Keratinocyte (primary cell): ENCODE results near the gene ZNF335. TPM values are rescaled to one million over a fixed set of nuclear protein-coding genes. Genes with fewer than 3 reads are reported as not detected.
A peak's percentile ranks its signal among the peaks of the same experiment; 100 is the strongest.

ENCODE experiments used
- DNase-seq: peaks from one replicate; pipeline ENCODE4 v3.0.0-alpha.2; 2011; ENCODE audit warnings: low read depth, missing footprints, low spot score
- FAIRE-seq: peaks from 2 replicates; lab custom pipeline; 2011; peaks lifted over from hg19 to GRCh38; lab: Jason Lieb, UNC
- H2AFZ ChIP-seq: 2 replicates; pipeline ENCODE4 v1.6.0; 2012; ENCODE audit warnings: low read length, control low read depth, inconsistent platforms; ENCODE audit not compliant: control insufficient read depth
- H3K27ac ChIP-seq: 2 replicates; pipeline ENCODE4 v1.5.1; 2011; ENCODE audit warnings: low read length; ENCODE audit not compliant: control insufficient read depth, insufficient read depth
- H3K27me3 ChIP-seq: 3 replicates; pipeline ENCODE4 v1.6.0; 2011; ENCODE audit warnings: low read length; ENCODE audit not compliant: control insufficient read depth, insufficient read depth; ENCODE audit errors: extremely low read depth
- H3K36me3 ChIP-seq, 2 experiments: 2 replicates in 1 of 2; 3 replicates in 1 of 2; pipeline ENCODE4 v1.5.1; 2011; ENCODE audit warnings: low read length in 2 of 2, mild to moderate bottlenecking in 1 of 2; ENCODE audit not compliant: control insufficient read depth in 2 of 2, insufficient read depth in 2 of 2; ENCODE audit errors: extremely low read depth in 1 of 2
- H3K4me1 ChIP-seq: 3 replicates; pipeline ENCODE4 v1.5.1; 2011; ENCODE audit warnings: low read length; ENCODE audit not compliant: control insufficient read depth, insufficient read depth; ENCODE audit errors: extremely low read depth
- H3K4me2 ChIP-seq: 3 replicates; pipeline ENCODE4 v1.6.0; 2011; ENCODE audit warnings: low read depth, low read length; ENCODE audit not compliant: control insufficient read depth, insufficient read depth; ENCODE audit errors: extremely low read depth
- H3K4me3 ChIP-seq, 3 experiments: fragments of 200-600 bp in 1 of 3; sonication (generic) in 1 of 3; 2 replicates in 2 of 3; 3 replicates in 1 of 3; pipeline ENCODE4 v1.5.1; 2011 to 2016; ENCODE audit warnings: low read length in 3 of 3, mild to moderate bottlenecking in 3 of 3, control low read depth in 2 of 3, inconsistent platforms in 1 of 3, low read depth in 1 of 3, mixed read lengths in 1 of 3, mixed run types in 1 of 3, moderate library complexity in 1 of 3; ENCODE audit not compliant: control insufficient read depth in 2 of 3, insufficient read depth in 2 of 3; ENCODE audit errors: extremely low read depth in 1 of 3
- H3K79me2 ChIP-seq: 2 replicates; pipeline ENCODE4 v1.6.0; 2012; ENCODE audit warnings: low read length; ENCODE audit not compliant: control insufficient read depth, insufficient read depth
- H3K9ac ChIP-seq: 3 replicates; pipeline ENCODE4 v1.6.0; 2011; ENCODE audit warnings: low read length; ENCODE audit not compliant: control insufficient read depth, insufficient read depth; ENCODE audit errors: extremely low read depth
- H3K9me1 ChIP-seq: 3 replicates; pipeline ENCODE4 v1.6.0; 2011; ENCODE audit warnings: low read length; ENCODE audit not compliant: control insufficient read depth, insufficient read depth; ENCODE audit errors: extremely low read depth
- H3K9me3 ChIP-seq: 2 replicates; pipeline ENCODE4 v1.5.1; 2012; ENCODE audit warnings: low read depth, low read length; ENCODE audit not compliant: control insufficient read depth
- H4K20me1 ChIP-seq: 3 replicates; pipeline ENCODE4 v1.6.0; 2011; ENCODE audit warnings: low read length; ENCODE audit not compliant: control insufficient read depth, insufficient read depth; ENCODE audit errors: extremely low read depth
- EZH2 ChIP-seq: IDR thresholded peaks from one replicate; pipeline ENCODE4 v1.6.1; 2012; ENCODE audit warnings: inconsistent platforms, mild to moderate bottlenecking, low read length, moderate library complexity
- dilution Hi-C: fragments of 300-500 bp; cut with MboI; formaldehyde crosslinking; loops from one replicate; pipeline ENCODE4 v1.7.0; 2020; ENCODE audit warnings: low sequenced_read_pairs; ENCODE audit not compliant: extremely low pct_ligation_motif_present
- polyA plus RNA-seq, 5 experiments: library from polyadenylated mRNA; depleted of rRNA in 3 of 5; stranded (reverse) in 3 of 5; stranded (forward) in 1 of 5; unstranded in 1 of 5; fragments of >200 nt; gene quantifications; 1 replicate in 1 of 5; 2 replicates in 3 of 5; 3 replicates in 1 of 5; pipeline versions ENCODE4 v1.2.1 to v1.2.3, GENCODE V29; 2011 to 2012; ENCODE audit warnings: missing spikeins in 2 of 5, low read depth in 1 of 5, low replicate concordance in 1 of 5
- TF ChIP-seq, protein P1 (sequence below), 3 experiments: IDR thresholded peaks in 1 of 3; conservative IDR thresholded peaks in 1 of 3; optimal IDR thresholded peaks in 1 of 3; 2 replicates in 2 of 3; 3 replicates in 1 of 3; pipeline versions ENCODE3 to v1.5.1; 2011; ENCODE audit warnings: low read length in 3 of 3, mild to moderate bottlenecking in 3 of 3, moderate library complexity in 2 of 3, control low read depth in 1 of 3, inconsistent platforms in 1 of 3; ENCODE audit not compliant: insufficient read depth in 2 of 3; ENCODE audit errors: extremely low read depth in 1 of 3

The ZNF335 gene
- polyA plus RNA-seq, 1 donor (not counting 4 experiments of a cell fraction or from before 2014, with no cell fraction given): 5.8 TPM

DNA sequence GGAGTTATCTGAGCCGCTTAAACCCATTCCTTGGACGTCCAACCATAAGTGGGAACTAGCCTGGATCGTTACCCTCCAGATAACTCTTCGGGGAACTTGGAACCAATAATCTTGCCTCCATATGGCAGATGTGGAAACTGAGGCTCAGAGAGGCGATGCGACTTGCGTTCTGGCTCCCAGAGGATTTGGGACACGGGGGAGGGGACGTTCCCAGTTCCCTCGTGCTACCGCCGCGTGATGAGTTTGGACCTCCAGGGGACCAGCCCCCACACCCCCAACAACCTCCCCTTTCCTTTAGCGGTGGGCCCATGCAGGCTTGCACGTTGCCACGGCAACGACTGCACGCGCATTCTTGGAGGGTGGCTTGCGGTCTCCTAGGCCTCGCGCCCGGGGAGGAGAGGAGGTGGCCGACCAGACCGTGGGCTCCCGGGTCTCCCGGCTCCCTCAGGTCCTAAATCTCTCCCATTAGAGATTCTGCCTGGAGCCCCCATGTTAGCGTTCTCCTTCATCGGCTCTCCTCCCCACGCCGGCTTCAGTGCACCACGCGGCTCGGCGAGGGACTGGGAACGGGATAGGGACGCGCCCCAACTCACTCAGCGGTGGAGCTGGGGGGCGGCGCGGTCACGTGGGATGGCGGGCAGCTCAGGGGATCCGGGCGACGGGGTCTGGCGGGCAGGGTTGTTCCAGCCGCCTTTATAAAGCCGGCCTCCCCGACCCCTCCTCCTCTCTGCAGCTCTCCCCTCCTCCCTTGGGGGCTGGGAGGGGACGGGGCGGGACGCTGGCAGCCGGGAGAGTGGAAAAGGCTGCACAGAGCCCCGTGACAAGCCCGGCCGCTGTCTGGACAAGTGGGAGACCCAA lies 60.3 kb downstream of the ZNF335 start, which contains the start of gene PLTP:
TSS of gene PLTP (minus strand) at position 670 of the 858 bp plus-strand sequence. CDS start 703 bp downstream, outside the sequence.
- no peak for TF ChIP-seq EZH2
- TF ChIP-seq, protein P1, sequence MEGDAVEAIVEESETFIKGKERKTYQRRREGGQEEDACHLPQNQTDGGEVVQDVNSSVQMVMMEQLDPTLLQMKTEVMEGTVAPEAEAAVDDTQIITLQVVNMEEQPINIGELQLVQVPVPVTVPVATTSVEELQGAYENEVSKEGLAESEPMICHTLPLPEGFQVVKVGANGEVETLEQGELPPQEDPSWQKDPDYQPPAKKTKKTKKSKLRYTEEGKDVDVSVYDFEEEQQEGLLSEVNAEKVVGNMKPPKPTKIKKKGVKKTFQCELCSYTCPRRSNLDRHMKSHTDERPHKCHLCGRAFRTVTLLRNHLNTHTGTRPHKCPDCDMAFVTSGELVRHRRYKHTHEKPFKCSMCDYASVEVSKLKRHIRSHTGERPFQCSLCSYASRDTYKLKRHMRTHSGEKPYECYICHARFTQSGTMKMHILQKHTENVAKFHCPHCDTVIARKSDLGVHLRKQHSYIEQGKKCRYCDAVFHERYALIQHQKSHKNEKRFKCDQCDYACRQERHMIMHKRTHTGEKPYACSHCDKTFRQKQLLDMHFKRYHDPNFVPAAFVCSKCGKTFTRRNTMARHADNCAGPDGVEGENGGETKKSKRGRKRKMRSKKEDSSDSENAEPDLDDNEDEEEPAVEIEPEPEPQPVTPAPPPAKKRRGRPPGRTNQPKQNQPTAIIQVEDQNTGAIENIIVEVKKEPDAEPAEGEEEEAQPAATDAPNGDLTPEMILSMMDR (optimal IDR thresholded peaks at IDR 0.05 in 1 of 3, IDR thresholded peaks at IDR 0.05 in 1 of 3, conservative IDR thresholded peaks at IDR 0.05 in 1 of 3; ENCODE audit: extremely low read depth in 1 of 3, insufficient read depth in 2 of 3, low read length in 3 of 3): no peak
- peaks cover 3 to 8% of the 10 kb centered on the region in 2 experiments for H3K36me3 ChIP-seq
- no peaks in the 10 kb centered on the region for H4K20me1 ChIP-seq
- H3K9me1 ChIP-seq: no peaks in the 10 kb centered on the region
- FAIRE-seq (no peak), DNase-seq (no peak)
- H2AFZ ChIP-seq: peak within 1 kb of the TSS; percentile 81
- peak within 1 kb of the TSS; percentile 70 for H3K27ac ChIP-seq
- peak within 1 kb of the TSS; percentile 76 for H3K9ac ChIP-seq
- H3K4me1 ChIP-seq: peaks cover 16% of the 10 kb centered on the region
- no peaks in the 10 kb centered on the region for H3K79me2 ChIP-seq
- peak within 1 kb of the TSS; percentile 45 to 71 (median 60) for H3K4me3 ChIP-seq
- no peaks in the 10 kb centered on the region for H3K9me3 ChIP-seq
- no peaks in the 10 kb centered on the region for H3K27me3 ChIP-seq
- dilution Hi-C loops: no loop called here
- H3K4me2 ChIP-seq: peak within 1 kb of the TSS; percentile 94

GRCh38 chr20:45910670-45911485 lies 61.1 kb downstream of the ZNF335 start:
- Histone ChIP-seq H3K36me3 (peaks cover 3 to 8% of the 10 kb centered on the region in 2 experiments), H3K9me1 (peaks cover 4% of the 10 kb centered on the region), H3K4me1 (peaks cover 22% of the 10 kb centered on the region), H3K9me3 (no peaks in the 10 kb centered on the region), H3K27me3 (no peaks in the 10 kb centered on the region), H3K9ac (peak overlapping the region; percentile 76), H3K4me2 (peak overlapping the region; percentile 94), H4K20me1 (no peaks in the 10 kb centered on the region), H3K79me2 (no peaks in the 10 kb centered on the region), H3K27ac (peak overlapping the region; percentile 70), H3K4me3 (peak overlapping the region; percentile 45 to 71 (median 60)), H2AFZ (peak overlapping the region; percentile 81)
- FAIRE-seq: peak; percentile 73
- TF ChIP-seq EZH2: no peak
- TF ChIP-seq, protein P1 (optimal IDR thresholded peaks at IDR 0.05 in 1 of 3, IDR thresholded peaks at IDR 0.05 in 1 of 3, conservative IDR thresholded peaks at IDR 0.05 in 1 of 3; ENCODE audit: extremely low read depth in 1 of 3, insufficient read depth in 2 of 3, low read length in 3 of 3): no peak
- DNase-seq: peak; percentile 99
- dilution Hi-C loops: no loop called here
